ENCODE measurements around the gene RABGAP1L. TPM values are rescaled to one million over a fixed set of nuclear protein-coding genes. Genes with fewer than 3 reads are reported as not detected.
"Not testable (repeated sequence)": the region's sequence is repeated elsewhere in the genome, so short reads cannot be mapped to it uniquely, and the experiment has no call there.

The RABGAP1L gene
- total RNA-seq, 1 experiment from 2014 or later = 76.9 TPM

- ChIA-PET CTCF (interaction anchor here (1.5 kb wide), 1 partner anchor 10 kb away, joined by 3 read pairs; no protein-coding TSS in a partner anchor), POLR2A (no interaction called here)
- TF ChIP-seq ZNF263 (CRISPR knock-in tag; IDR thresholded peaks at IDR 0.05; ENCODE audit: low read depth) = no peak
- no peak for TF ChIP-seq ZNF396 (CRISPR knock-in tag; IDR thresholded peaks at IDR 0.05; ENCODE audit: borderline replicate concordance)
- Mint-ChIP-seq H3K4me1 (no peaks in the 10 kb centered on the region), H3K4me3 (no peak overlapping the region), H3K27ac (no peak overlapping the region), H3K36me3 (no peaks in the 10 kb centered on the region), H3K27me3 (ENCODE audit: low read depth) (peaks cover 2% of the 10 kb centered on the region; the same call in 1 of the 2 replicates), H3K9me3 (peaks cover 23% of the 10 kb centered on the region)
- ATAC-seq (no peak), DNase-seq (ENCODE audit: low spot score) (no peak)
These were observed 16.5 kb upstream of the RABGAP1L start for GRCh38 chr1:174142836-174143235.

GRCh38 chr1:174143727-174144396 lies 15.5 kb upstream of the RABGAP1L start:
- not testable (repeated sequence) for H3K27me3 Mint-ChIP-seq (ENCODE audit: low read depth); ATAC-seq; H3K4me3 Mint-ChIP-seq; H3K27ac Mint-ChIP-seq; DNase-seq (ENCODE audit: low spot score); H3K4me1 Mint-ChIP-seq; H3K36me3 Mint-ChIP-seq
- H3K9me3 Mint-ChIP-seq = peaks cover 29% of the 10 kb centered on the region
- POLR2A ChIA-PET = interaction anchor here (0.6 kb wide), 1 partner anchor 135 kb away, joined by 8 read pairs; no protein-coding TSS in a partner anchor
- CTCF ChIA-PET = interaction anchor here (1.4 to 1.5 kb wide), 2 partner anchors 11 to 29 kb away, joined by 3 read pairs; no protein-coding TSS in a partner anchor

- not testable (repeated sequence) for H3K36me3 Mint-ChIP-seq; H3K27ac Mint-ChIP-seq; ATAC-seq; H3K4me3 Mint-ChIP-seq; H3K27me3 Mint-ChIP-seq (ENCODE audit: low read depth); H3K4me1 Mint-ChIP-seq; DNase-seq (ENCODE audit: low spot score)
- H3K9me3 Mint-ChIP-seq = peaks cover 33% of the 10 kb centered on the region
- ChIA-PET POLR2A (interaction anchor here (0.6 kb wide), 1 partner anchor 136 kb away, joined by 8 read pairs; no protein-coding TSS in a partner anchor), CTCF (interaction anchor here (1.4 to 1.5 kb wide), 2 partner anchors 11 to 30 kb away, joined by 3 read pairs; no protein-coding TSS in a partner anchor)
These were observed 14.9 kb upstream of the RABGAP1L start for GRCh38 chr1:174144397-174144783.

- Mint-ChIP-seq H3K4me3 (no peak overlapping the region), H3K4me1 (no peaks in the 10 kb centered on the region), H3K27me3 (ENCODE audit: low read depth) (peaks cover 2% of the 10 kb centered on the region; the same call in 1 of the 2 replicates), H3K36me3 (peaks cover 5% of the 10 kb centered on the region), H3K27ac (no peak overlapping the region), H3K9me3 (peaks cover 22% of the 10 kb centered on the region)
- no peak for ATAC-seq
- CTCF ChIA-PET = interaction anchor here (1.5 kb wide), 1 partner anchor 34 kb away, joined by 4 read pairs; no protein-coding TSS in a partner anchor
- POLR2A ChIA-PET = interaction anchor here (0.6 kb wide), 1 partner anchor 11 kb away, joined by 6 read pairs; no protein-coding TSS in a partner anchor
- no peak for TF ChIP-seq NR2C2 (CRISPR knock-in tag; IDR thresholded peaks at IDR 0.05)
- TF ChIP-seq GTF2I (CRISPR knock-in tag; conservative IDR thresholded peaks at IDR 0.05) = 0 out of 2 replicates have a peak, but pooled peaks have one; percentile 21
- DNase-seq (ENCODE audit: low spot score) = no peak
These were observed 10.1 kb upstream of the RABGAP1L start for GRCh38 chr1:174149216-174149615.

- peaks cover 17% of the 10 kb centered on the region for H3K9me3 Mint-ChIP-seq
- DNase-seq (ENCODE audit: low spot score) = no peak
- H3K36me3 Mint-ChIP-seq = peaks cover 5% of the 10 kb centered on the region
- ChIA-PET POLR2A (no interaction called here), CTCF (interaction anchor here (1.5 kb wide), 1 partner anchor 36 kb away, joined by 4 read pairs; no protein-coding TSS in a partner anchor)
- no peak overlapping the region for H3K4me3 Mint-ChIP-seq
- H3K27me3 Mint-ChIP-seq (ENCODE audit: low read depth) = peaks cover 2% of the 10 kb centered on the region; the same call in 1 of the 2 replicates
- H3K27ac Mint-ChIP-seq = no peak overlapping the region
- TF ChIP-seq ZNF317 (CRISPR knock-in tag; IDR thresholded peaks at IDR 0.05; ENCODE audit: borderline replicate concordance, low read depth) (no peak), ZMAT4 (CRISPR knock-in tag; IDR thresholded peaks at IDR 0.05) (no peak), ZNF121 (CRISPR knock-in tag; IDR thresholded peaks at IDR 0.05) (no peak)
- no peak for ATAC-seq
- H3K4me1 Mint-ChIP-seq = no peaks in the 10 kb centered on the region
These were observed 8.8 kb upstream of the RABGAP1L start for GRCh38 chr1:174150499-174150898.

- CTCF ChIA-PET = interaction anchor here (0.7 to 2.4 kb wide), 2 partner anchors 38 to 135 kb away, joined by 3 to 8 read pairs; no protein-coding TSS in a partner anchor
- H3K27me3 Mint-ChIP-seq (ENCODE audit: low read depth) = no peaks in the 10 kb centered on the region
- H3K9me3 Mint-ChIP-seq = peaks cover 10% of the 10 kb centered on the region
- TF ChIP-seq NR2C2 (CRISPR knock-in tag; IDR thresholded peaks at IDR 0.05) = no peak
- TF ChIP-seq FOXP1 (CRISPR knock-in tag; IDR thresholded peaks at IDR 0.05; ENCODE audit: borderline replicate concordance) = no peak
- no peak for TF ChIP-seq E2F4 (CRISPR knock-in tag; IDR thresholded peaks at IDR 0.05; ENCODE audit: borderline replicate concordance, low read depth)
- no peak for TF ChIP-seq IRF1 (CRISPR knock-in tag; IDR thresholded peaks at IDR 0.05)
- no peak for TF ChIP-seq FOXP4 (CRISPR knock-in tag; IDR thresholded peaks at IDR 0.05)
- TF ChIP-seq E2F5 (CRISPR knock-in tag; IDR thresholded peaks at IDR 0.05) = no peak
These were observed 6.9 kb upstream of the RABGAP1L start for GRCh38 chr1:174152427-174152826.

More at GRCh38 chr1:174152427-174152826, 6.9 kb upstream of the RABGAP1L start:
- no peak overlapping the region for H3K27ac Mint-ChIP-seq
- H3K36me3 Mint-ChIP-seq = peaks cover 5% of the 10 kb centered on the region
- POLR2A ChIA-PET = no interaction called here
- ATAC-seq (no peak), DNase-seq (ENCODE audit: low spot score) (no peak)
- no peak overlapping the region for H3K4me3 Mint-ChIP-seq
- H3K4me1 Mint-ChIP-seq = peaks cover under 1% of the 10 kb centered on the region; the same call in 1 of the 2 replicates
